C4-2B (cell line): Measurements from ENCODE around the gene TSPAN11.

ENCODE experiments used
- H3K27ac ChIP-seq: fragments of 450-650 bp; 2 replicates; pipeline ENCODE4 v1.5.1; 2017
- CTCF ChIP-seq: fragments of 450-650 bp; conservative IDR thresholded peaks from 2 replicates; pipeline ENCODE4 v1.5.1; 2017; ENCODE audit warnings: mild to moderate bottlenecking
- ZFX ChIP-seq: fragments of 450-650 bp; IDR thresholded peaks from 2 replicates; pipeline ENCODE4 v1.6.1; 2017

Gene TSPAN11

DNA sequence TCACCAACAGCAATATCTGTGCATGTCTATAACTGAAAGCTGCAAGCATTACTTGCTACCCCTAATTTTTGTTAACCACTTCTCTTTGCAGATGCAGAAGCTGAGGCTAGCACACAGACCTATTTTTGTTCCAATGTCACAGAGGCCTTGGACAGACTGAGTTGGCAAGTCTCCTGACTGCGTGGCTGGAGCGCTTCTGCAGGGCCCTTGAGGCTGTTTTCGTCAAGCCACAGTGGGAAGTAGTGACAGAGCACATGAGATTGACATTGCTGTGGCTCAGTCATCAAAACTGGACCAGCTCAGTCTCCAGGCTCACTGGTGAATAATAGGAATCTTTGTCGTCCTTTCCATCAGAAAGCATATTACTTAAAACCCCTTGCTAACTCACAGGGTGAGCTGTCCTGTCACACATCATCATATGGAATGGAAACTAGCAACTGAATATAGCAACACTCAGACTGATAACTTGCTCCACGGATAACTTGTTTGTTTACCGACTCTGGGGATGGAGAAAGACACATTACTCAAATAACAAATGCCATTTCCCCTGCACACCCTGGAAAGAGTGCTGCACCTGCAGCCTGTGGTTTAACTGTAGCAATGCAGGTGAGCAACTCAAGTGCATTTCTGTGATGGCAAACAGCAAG lies 103.5 kb downstream of the TSPAN11 start:
- H3K27ac ChIP-seq = no peak overlapping the region

GRCh38 chr12:31031951-31032335 lies 105.4 kb downstream of the TSPAN11 start:
- H3K27ac ChIP-seq = no peak overlapping the region

More for the DNA sequence above, 103.5 kb downstream of the TSPAN11 start:
- TF ChIP-seq CTCF = no peak
- TF ChIP-seq ZFX = no peak

GRCh38 chr12:31033146-31033545 lies 106.6 kb downstream of the TSPAN11 start:
- H3K27ac ChIP-seq = no peak overlapping the region
- TF ChIP-seq ZFX (no peak), CTCF (no peak)

More at GRCh38 chr12:31031951-31032335, 105.4 kb downstream of the TSPAN11 start:
- TF ChIP-seq CTCF = no peak
- no peak for TF ChIP-seq ZFX

DNA sequence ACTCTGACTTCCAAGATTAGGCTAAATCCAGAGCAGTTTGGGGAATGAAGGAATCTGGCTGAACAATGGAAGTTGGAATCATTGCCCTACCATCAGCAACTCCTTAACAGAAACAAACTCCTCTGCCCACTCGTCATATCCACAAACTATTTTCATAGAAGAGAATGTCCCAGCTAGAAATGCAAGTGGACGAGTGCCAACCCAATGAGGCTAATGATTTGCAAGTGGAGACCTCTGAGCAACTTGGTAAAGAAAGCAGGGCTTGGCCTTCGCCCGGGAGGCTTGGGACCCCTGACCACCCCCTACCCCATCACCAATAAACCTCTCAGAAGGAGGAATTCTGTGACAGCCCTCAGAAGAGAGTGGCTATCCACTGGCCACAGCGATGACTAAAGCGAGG lies 107.1 kb downstream of the TSPAN11 start:
- H3K27ac ChIP-seq = no peak overlapping the region
- TF ChIP-seq CTCF (no peak), ZFX (no peak)

DNA sequence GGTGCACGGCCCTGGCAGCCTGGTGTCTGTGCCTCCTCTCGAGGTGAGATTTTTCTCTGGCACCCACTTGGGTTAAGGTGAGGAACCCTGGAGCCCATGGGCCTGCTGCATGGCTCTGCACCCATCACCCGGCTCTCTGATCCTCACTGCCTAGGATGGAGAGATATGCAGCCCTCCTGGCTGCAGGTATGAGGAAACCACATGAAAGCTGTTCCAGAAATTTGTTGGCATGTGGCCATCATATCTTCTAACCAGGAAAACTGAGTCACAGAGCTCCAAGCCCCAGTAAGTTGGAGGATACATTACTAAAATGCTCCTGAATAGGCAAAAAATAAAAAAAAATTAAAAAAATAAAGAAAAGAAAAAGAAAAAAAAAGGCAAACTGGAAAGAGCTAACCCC lies 107.8 kb downstream of the TSPAN11 start:
- TF ChIP-seq ZFX (no peak), CTCF (no peak)

DNA sequence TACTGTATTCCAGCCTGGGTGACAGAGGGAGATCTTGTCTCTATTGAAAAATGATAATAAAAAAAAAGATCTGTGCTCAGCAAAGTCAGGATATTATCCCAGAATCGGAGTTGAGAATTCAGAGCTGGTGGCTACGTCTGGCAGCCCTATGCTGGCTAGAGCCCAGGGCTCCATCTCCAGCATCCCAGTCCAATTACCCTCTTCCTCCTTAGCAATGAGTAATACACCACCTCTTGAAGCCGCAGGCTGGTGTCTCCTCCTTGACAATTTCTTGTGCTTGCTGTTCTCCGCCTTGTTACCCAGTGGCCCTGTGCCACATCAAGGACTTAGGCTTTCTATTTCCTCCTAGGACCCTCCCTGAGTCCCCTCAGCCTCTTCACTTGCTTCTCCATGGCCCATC lies 108.7 kb downstream of the TSPAN11 start:
- no peak for TF ChIP-seq CTCF
- no peak for TF ChIP-seq ZFX
- H3K27ac ChIP-seq = no peak overlapping the region

More for the DNA sequence above, 107.8 kb downstream of the TSPAN11 start:
- H3K27ac ChIP-seq = no peak overlapping the region

DNA sequence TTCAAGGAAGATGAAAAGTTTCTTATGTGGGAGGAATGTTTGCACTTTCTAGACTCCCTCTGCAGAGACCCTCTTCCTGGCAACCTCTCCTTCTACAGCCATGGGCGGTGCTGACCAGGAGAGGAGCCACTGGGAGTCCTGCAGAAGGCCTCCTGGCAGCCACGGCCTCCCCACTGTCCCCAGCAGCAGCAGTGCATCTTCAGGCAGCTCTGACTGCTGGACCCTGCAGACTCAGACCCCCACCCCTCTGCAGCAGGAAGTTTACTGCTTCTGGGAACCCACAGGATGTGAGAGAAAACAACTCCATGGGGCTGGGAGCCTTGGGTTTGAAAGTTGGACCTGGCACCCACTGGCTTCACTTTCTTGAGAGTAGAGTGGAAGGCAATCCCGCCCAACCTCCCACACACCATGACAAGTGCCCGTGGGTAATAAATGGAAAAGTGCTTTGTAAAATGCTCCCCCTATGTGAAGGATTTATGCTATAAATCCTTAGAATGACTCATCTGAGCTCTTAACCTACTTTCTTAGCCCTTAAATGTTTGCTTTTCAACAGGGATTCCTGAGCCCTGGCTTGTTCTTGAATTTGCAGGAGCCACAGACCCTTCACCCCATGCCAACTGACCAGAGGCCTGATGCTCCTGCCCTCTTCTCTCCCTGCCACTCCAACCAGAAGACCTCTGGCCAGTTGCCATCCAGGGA lies 109.6 kb downstream of the TSPAN11 start:
- TF ChIP-seq CTCF (no peak), ZFX (no peak)
- H3K27ac ChIP-seq = no peak overlapping the region
